ENCODE measurements around the gene MYH7.

MYH7 gene

GRCh38 chr14:23365732-23366425 lies 69.6 kb downstream of the MYH7 start (continued):
- no peak for TF ChIP-seq REST (tag by site-specific recombination; IDR thresholded peaks at IDR 0.05)

- Histone ChIP-seq H3K9me3 (ENCODE audit: control insufficient read depth, insufficient read depth, low read depth, low read length) (no peaks in the 10 kb centered on the region), H3K4me1 (ENCODE audit: control insufficient read depth, insufficient read depth, low read length) (no peaks in the 10 kb centered on the region), H3K27ac (ENCODE audit: extremely low read depth, low read depth, low read length) (no peak within 1 kb of the TSS), H3K4me3 (ENCODE audit: low read depth, low read length) (no peak within 1 kb of the TSS), H3K36me3 (ENCODE audit: control insufficient read depth in 2 of 2, insufficient read depth in 1 of 2, low read length in 2 of 2) (no peaks in the 10 kb centered on the region)
- ChIA-PET CTCF (interaction anchor here (0.9 kb wide), 1 partner anchor 15 kb away, joined by 4 read pairs; no protein-coding TSS in a partner anchor), POLR2A (no interaction called here)
- TF ChIP-seq MEIS1 (CRISPR knock-in tag; IDR thresholded peaks at IDR 0.05; ENCODE audit: borderline replicate concordance) (no peak), PRDM1 (tag by site-specific recombination; IDR thresholded peaks at IDR 0.05) (no peak), ZBTB6 (tag by site-specific recombination; IDR thresholded peaks at IDR 0.05) (no peak), ZNF621 (tag by site-specific recombination; IDR thresholded peaks at IDR 0.05) (no peak), ZNF830 (tag by site-specific recombination; IDR thresholded peaks at IDR 0.05; ENCODE audit: low read depth) (no peak), ZNF76 (tag by site-specific recombination; IDR thresholded peaks at IDR 0.05; ENCODE audit: borderline replicate concordance, low read depth) (no peak), ZNF16 (tag by site-specific recombination; IDR thresholded peaks at IDR 0.05; ENCODE audit: low read depth) (no peak), ZSCAN4 (tag by site-specific recombination; IDR thresholded peaks at IDR 0.05) (no peak), ZNF571 (tag by site-specific recombination; IDR thresholded peaks at IDR 0.05) (no peak)
These were observed 70.3 kb downstream of the MYH7 start, which contains the start of gene EFS for GRCh38 chr14:23365036-23365731. Gene EFS (minus strand): TSS chr14:23365172. CDS start chr14:23365025, 147 bp downstream.

- H3K9me3 ChIP-seq (ENCODE audit: control insufficient read depth, insufficient read depth, low read depth, low read length): no peaks in the 10 kb centered on the region
- CTCF ChIA-PET: interaction anchor here (0.7 to 2.2 kb wide), 2 partner anchors 16 to 72 kb away, joined by 3 to 10 read pairs; no protein-coding TSS in a partner anchor
- no peaks in the 10 kb centered on the region for H3K36me3 ChIP-seq (ENCODE audit: control insufficient read depth in 2 of 2, insufficient read depth in 1 of 2, low read length in 2 of 2)
- H3K4me1 ChIP-seq (ENCODE audit: control insufficient read depth, insufficient read depth, low read length): no peaks in the 10 kb centered on the region
- H3K4me3 ChIP-seq (ENCODE audit: low read depth, low read length): no peak overlapping the region
- POLR2A ChIA-PET: no interaction called here
- TF ChIP-seq PBX3 (CRISPR knock-in tag; IDR thresholded peaks at IDR 0.05) (no peak), ZNF280C (tag by site-specific recombination; IDR thresholded peaks at IDR 0.05) (no peak)
- no peak overlapping the region for H3K27ac ChIP-seq (ENCODE audit: extremely low read depth, low read depth, low read length)
These were observed 71.1 kb downstream of the MYH7 start for GRCh38 chr14:23364164-23365035.

Data from HEK293 (cell line).